Endothelial cell of umbilical vein (primary cell): Measurements from ENCODE around the gene CAPN8.

Source experiments
- EZH2 ChIP-seq: IDR thresholded peaks from 2 replicates; pipeline ENCODE4 v1.6.1; 2012; ENCODE audit warnings: borderline replicate concordance, low read depth, mild to moderate bottlenecking, moderate library complexity, low read length, inconsistent platforms; ENCODE audit not compliant: severe bottlenecking
- JUN ChIP-seq: IDR thresholded peaks from 2 replicates; pipeline ENCODE4 v1.6.1; 2011; ENCODE audit warnings: borderline replicate concordance, low read depth; ENCODE audit not compliant: insufficient read length, insufficient read depth
- MYC ChIP-seq: IDR thresholded peaks from one replicate; pipeline ENCODE4 v1.6.1; 2011; ENCODE audit warnings: mild to moderate bottlenecking, low read depth, low read length
- POLR2A ChIP-seq: IDR thresholded peaks from 2 replicates; pipeline ENCODE4 v1.6.1; 2012; ENCODE audit warnings: low read depth, mild to moderate bottlenecking, control low read depth, low read length
- POLR2AphosphoS5 ChIP-seq: IDR thresholded peaks from 2 replicates; pipeline ENCODE4 v1.6.1; 2012; ENCODE audit warnings: low read depth, mild to moderate bottlenecking, control low read depth, low read length, moderate library complexity; ENCODE audit not compliant: insufficient read depth
- TF ChIP-seq, protein P1 (sequence below), 2 donors: IDR thresholded peaks; 1 replicate in 1 of 2; 2 replicates in 1 of 2; pipeline ENCODE4 v1.5.1; 2011; ENCODE audit warnings: low read length in 2 of 2, mild to moderate bottlenecking in 2 of 2, moderate library complexity in 2 of 2, control low read depth in 1 of 2, inconsistent platforms in 1 of 2, low read depth in 1 of 2; ENCODE audit not compliant: insufficient read depth in 1 of 2; ENCODE audit errors: extremely low read depth in 1 of 2
- TF ChIP-seq, protein P2 (sequence below): IDR thresholded peaks from 2 replicates; pipeline ENCODE4 v1.6.1; 2011; ENCODE audit not compliant: insufficient read depth, insufficient read length

DNA sequence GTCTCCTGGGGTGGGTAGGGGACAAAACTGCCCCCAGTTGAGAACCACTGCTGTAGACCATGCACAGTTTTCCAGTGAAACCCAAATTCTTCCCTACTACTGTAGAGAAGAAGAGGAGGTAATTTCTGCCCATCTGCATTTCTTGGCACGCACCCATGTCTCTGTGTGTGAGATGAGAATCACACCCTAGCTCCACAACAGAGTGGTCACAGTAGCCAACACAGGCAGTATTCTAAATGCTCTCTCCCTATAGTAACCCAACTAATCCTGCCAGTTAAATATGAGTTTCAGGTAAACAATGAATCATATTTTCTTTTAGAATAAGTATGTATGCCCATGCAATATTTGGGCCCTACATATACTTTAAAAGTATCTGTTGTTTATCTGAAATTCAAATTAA, 45.7 kb upstream of the CAPN8 start:
- TF ChIP-seq POLR2AphosphoS5 (no peak), POLR2A (no peak), JUN (no peak), EZH2 (no peak), MYC (no peak)
- TF ChIP-seq, protein P1, sequence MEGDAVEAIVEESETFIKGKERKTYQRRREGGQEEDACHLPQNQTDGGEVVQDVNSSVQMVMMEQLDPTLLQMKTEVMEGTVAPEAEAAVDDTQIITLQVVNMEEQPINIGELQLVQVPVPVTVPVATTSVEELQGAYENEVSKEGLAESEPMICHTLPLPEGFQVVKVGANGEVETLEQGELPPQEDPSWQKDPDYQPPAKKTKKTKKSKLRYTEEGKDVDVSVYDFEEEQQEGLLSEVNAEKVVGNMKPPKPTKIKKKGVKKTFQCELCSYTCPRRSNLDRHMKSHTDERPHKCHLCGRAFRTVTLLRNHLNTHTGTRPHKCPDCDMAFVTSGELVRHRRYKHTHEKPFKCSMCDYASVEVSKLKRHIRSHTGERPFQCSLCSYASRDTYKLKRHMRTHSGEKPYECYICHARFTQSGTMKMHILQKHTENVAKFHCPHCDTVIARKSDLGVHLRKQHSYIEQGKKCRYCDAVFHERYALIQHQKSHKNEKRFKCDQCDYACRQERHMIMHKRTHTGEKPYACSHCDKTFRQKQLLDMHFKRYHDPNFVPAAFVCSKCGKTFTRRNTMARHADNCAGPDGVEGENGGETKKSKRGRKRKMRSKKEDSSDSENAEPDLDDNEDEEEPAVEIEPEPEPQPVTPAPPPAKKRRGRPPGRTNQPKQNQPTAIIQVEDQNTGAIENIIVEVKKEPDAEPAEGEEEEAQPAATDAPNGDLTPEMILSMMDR (IDR thresholded peaks at IDR 0.05; ENCODE audit: extremely low read depth in 1 of 2, insufficient read depth in 1 of 2, low read depth in 1 of 2, low read length in 2 of 2), result no peak
- TF ChIP-seq, protein P2, sequence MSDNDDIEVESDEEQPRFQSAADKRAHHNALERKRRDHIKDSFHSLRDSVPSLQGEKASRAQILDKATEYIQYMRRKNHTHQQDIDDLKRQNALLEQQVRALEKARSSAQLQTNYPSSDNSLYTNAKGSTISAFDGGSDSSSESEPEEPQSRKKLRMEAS, result no peak
